HCT116 (cell line): ENCODE measurements around the gene OPN3. TPM values are rescaled to one million over a fixed set of nuclear protein-coding genes. Genes with fewer than 3 reads are reported as not detected.

Experiments
- ATAC-seq: fragments of 200-7000 bp; cut with Tn5 transposase; 2 replicates; pipeline ENCODE4 v1.9.1; 2020; ENCODE audit warnings: mild to moderate bottlenecking, moderate library complexity
- BruUV-seq: library from RNA; stranded (reverse); fragments of 400-500 nt; replicated peaks from 2 replicates; lab custom pipeline; 2021; lab: Mats Ljungman, UMichigan
- CTCF ChIA-PET: fragments of 300-600 bp; sonication (Branson Sonifier 250); formaldehyde crosslinking; loops from one replicate; lab custom pipeline; 2021; ENCODE audit warnings: antibody characterized with exemption; lab: Charles Lee
- POLR2A ChIA-PET: fragments of 300-600, 350-600 bp; sonication (Branson Sonifier 250); formaldehyde crosslinking; loops from one replicate; lab custom pipeline; 2021; ENCODE audit warnings: antibody characterized with exemption; lab: Charles Lee
- RAD21 ChIA-PET, 2 experiments: fragments of 300-600 bp; sonication (Branson Sonifier 250); formaldehyde crosslinking; loops; one replicate each; lab custom pipeline; 2023; ENCODE audit warnings: low total read pairs in 2 of 2; ENCODE audit not compliant: uncharacterized antibody in 2 of 2, unreplicated experiment in 2 of 2, low non-redundant PET in 1 of 2; lab: Charles Lee
- DNase-seq: peaks from one replicate; pipeline ENCODE4 v3.0.0-alpha.2; 2010; ENCODE audit warnings: low read depth, low spot score
- H2AFZ ChIP-seq: fragments of 200-600 bp; shearing (Covaris generic), sonication (generic); 2 replicates; pipeline ENCODE4 v1.6.1; 2017; ENCODE audit warnings: low read depth, mixed run types, mixed read lengths, antibody characterized with exemption, low read length; ENCODE audit not compliant: poor library complexity, severe bottlenecking
- H3K27ac ChIP-seq: 2 replicates; pipeline ENCODE4 v1.5.1; 2012; ENCODE audit warnings: low read depth, low read length
- H3K27me3 ChIP-seq: fragments of 200-600 bp; sonication (generic); 2 replicates; pipeline ENCODE4 v1.6.1; 2016; ENCODE audit warnings: mixed run types, low read length, mixed read lengths; ENCODE audit not compliant: insufficient read depth
- H3K36me3 ChIP-seq, 2 experiments: fragments of 200-500 bp in 1 of 2; fragments of 200-600 bp in 1 of 2; sonication (Bioruptor generic) in 1 of 2; sonication (generic) in 1 of 2; 2 replicates each; pipeline versions ENCODE4 v1.5.1 to v1.6.1; 2014 to 2016; ENCODE audit warnings: low read length in 2 of 2, inconsistent platforms in 1 of 2, mixed read lengths in 1 of 2, mixed run types in 1 of 2; ENCODE audit not compliant: insufficient read depth in 2 of 2, control insufficient read depth in 1 of 2
- H3K4me1 ChIP-seq, 2 experiments: fragments of 200-600 bp in 1 of 2; sonication (generic) in 1 of 2; 2 replicates each; pipeline versions ENCODE4 v1.5.1 to v1.6.1; 2012 to 2017; ENCODE audit warnings: low read length in 2 of 2, inconsistent platforms in 1 of 2, mild to moderate bottlenecking in 1 of 2, mixed read lengths in 1 of 2, mixed run types in 1 of 2, moderate library complexity in 1 of 2; ENCODE audit not compliant: insufficient read depth in 2 of 2, control insufficient read depth in 1 of 2
- H3K4me2 ChIP-seq: fragments of 200-600 bp; sonication (generic); 2 replicates; pipeline ENCODE4 v1.6.1; 2017; ENCODE audit warnings: mixed run types, low read length, mixed read lengths
- H3K4me3 ChIP-seq, 2 experiments: fragments of 200-600 bp in 1 of 2; sonication (generic) in 1 of 2; replicated peaks in 1 of 2; 2 replicates each; pipeline ENCODE4 v1.5.1; 2011 to 2016; ENCODE audit warnings: low read length in 2 of 2, control low read depth in 1 of 2, low read depth in 1 of 2, mild to moderate bottlenecking in 1 of 2, mixed read lengths in 1 of 2, mixed run types in 1 of 2
- H3K79me2 ChIP-seq: fragments of 200-600 bp; sonication (generic); 2 replicates; pipeline ENCODE4 v1.6.1; 2017; ENCODE audit warnings: mild to moderate bottlenecking, mixed run types, low read length, moderate library complexity, mixed read lengths; ENCODE audit not compliant: insufficient read depth
- H3K9ac ChIP-seq: fragments of 200-600 bp; sonication (generic); 2 replicates; pipeline ENCODE4 v1.6.1; 2016; ENCODE audit warnings: low read length, mixed read lengths
- H3K9me2 ChIP-seq: fragments of 200-600 bp; sonication (generic), shearing (Covaris generic); 2 replicates; pipeline ENCODE4 v1.6.1; 2017; ENCODE audit warnings: mixed run types, mild to moderate bottlenecking, moderate library complexity; ENCODE audit not compliant: insufficient read depth
- H3K9me3 ChIP-seq, 2 experiments: fragments of 200-500 bp in 1 of 2; fragments of 200-600 bp in 1 of 2; sonication (Bioruptor generic) in 1 of 2; sonication (generic) in 1 of 2; 2 replicates each; pipeline ENCODE4 v1.6.1; 2014 to 2017; ENCODE audit warnings: low read length in 2 of 2, mixed read lengths in 2 of 2, inconsistent platforms in 1 of 2, low read depth in 1 of 2, mild to moderate bottlenecking in 1 of 2, mixed run types in 1 of 2, moderate library complexity in 1 of 2; ENCODE audit not compliant: control insufficient read depth in 1 of 2, insufficient read depth in 1 of 2
- H4K20me1 ChIP-seq: fragments of 200-600 bp; sonication (generic), shearing (Covaris generic); 2 replicates; pipeline ENCODE4 v1.6.1; 2017; ENCODE audit warnings: mixed run types, mild to moderate bottlenecking, moderate library complexity; ENCODE audit not compliant: insufficient read depth
- CBX3 ChIP-seq: IDR thresholded peaks from 2 replicates; pipeline ENCODE4 v1.6.1; 2012; ENCODE audit warnings: low read depth
- EGR1 ChIP-seq: IDR thresholded peaks from 2 replicates; pipeline ENCODE4 v1.6.1; 2012; ENCODE audit warnings: low read depth
- JUND ChIP-seq: IDR thresholded peaks from 2 replicates; pipeline ENCODE4 v1.6.1; 2012
- POLR2A ChIP-seq: IDR thresholded peaks from 2 replicates; pipeline ENCODE4 v1.7.0; 2011; ENCODE audit warnings: borderline replicate concordance; ENCODE audit not compliant: insufficient read depth, insufficient read length; ENCODE audit errors: extremely low read depth
- POLR2AphosphoS5 ChIP-seq: IDR thresholded peaks from 2 replicates; pipeline ENCODE4 v1.6.1; 2011; ENCODE audit warnings: mild to moderate bottlenecking, low read depth, low read length, moderate library complexity
- RAD21 ChIP-seq: IDR thresholded peaks from 2 replicates; pipeline ENCODE4 v1.6.1; 2012; ENCODE audit warnings: low read depth, mild to moderate bottlenecking
- SIN3A ChIP-seq: IDR thresholded peaks from 2 replicates; pipeline ENCODE4 v1.6.1; 2012; ENCODE audit warnings: low read depth
- SP1 ChIP-seq: IDR thresholded peaks from 2 replicates; pipeline ENCODE4 v1.6.1; 2012; ENCODE audit warnings: low read depth
- TCF7L2 ChIP-seq: IDR thresholded peaks from 2 replicates; pipeline ENCODE4 v1.7.0; 2011; ENCODE audit warnings: borderline replicate concordance, inconsistent platforms; ENCODE audit not compliant: insufficient read depth, insufficient read length; ENCODE audit errors: extremely low read depth
- YY1 ChIP-seq: IDR thresholded peaks from 2 replicates; pipeline ENCODE4 v1.6.1; 2011; ENCODE audit warnings: low read length, low read depth, moderate library complexity, mild to moderate bottlenecking; ENCODE audit not compliant: insufficient replicate concordance; ENCODE audit errors: extremely low read depth
- ZFX ChIP-seq: fragments of 450-650 bp; IDR thresholded peaks from 2 replicates; pipeline ENCODE4 v1.6.1; 2017
- ZNF274 ChIP-seq: fragments of 200-500 bp; sonication (Bioruptor generic); IDR thresholded peaks from 2 replicates; pipeline ENCODE4 v1.6.1; 2014; ENCODE audit warnings: mild to moderate bottlenecking, low read depth, low read length, inconsistent platforms
- intact Hi-C: fragments of 100-400 bp; cut with micrococcal nuclease; formaldehyde crosslinking; loops from 2 replicates; pipeline ENCODE4 v1.10.0; 2022
- total RNA-seq: library from RNA; stranded (reverse); gene quantifications from one replicate; pipeline ENCODE4 v1.2.1, GENCODE V29; 2021; ENCODE audit not compliant: unreplicated experiment
- TF ChIP-seq, protein P1 (sequence below): IDR thresholded peaks from 2 replicates; pipeline ENCODE4 v1.6.1; 2012
- TF ChIP-seq, protein P2 (sequence below): IDR thresholded peaks from 2 replicates; pipeline ENCODE4 v1.6.1; 2012; ENCODE audit warnings: low read depth
- TF ChIP-seq, protein P3 (sequence below): IDR thresholded peaks from 2 replicates; pipeline ENCODE4 v1.6.1; 2011; ENCODE audit warnings: mild to moderate bottlenecking, low read length, moderate library complexity; ENCODE audit not compliant: insufficient replicate concordance; ENCODE audit errors: extremely low read depth

The OPN3 gene
- total RNA-seq, 1 experiment from 2014 or later = 6.1 TPM

DNA sequence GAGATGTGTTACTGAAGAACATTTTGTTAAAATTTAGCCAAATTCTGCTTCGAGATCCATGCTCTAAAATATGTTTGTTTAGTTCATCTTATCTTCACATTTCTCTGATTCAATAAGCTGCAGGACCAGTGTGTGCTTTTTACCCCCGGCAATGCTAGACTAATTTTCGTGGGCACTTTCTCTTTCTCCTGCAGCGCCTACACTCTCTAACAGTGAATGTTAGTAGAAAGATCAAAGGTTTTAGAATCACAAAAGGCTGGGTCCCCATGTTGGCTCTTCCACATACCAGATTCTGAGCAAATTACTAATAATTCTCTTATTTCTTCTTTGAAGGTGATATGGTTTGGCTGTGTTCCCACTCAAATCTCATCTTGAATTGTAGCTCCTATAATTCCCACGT is 8.5 kb downstream of the OPN3 start:
- Histone ChIP-seq H3K27me3 (no peaks in the 10 kb centered on the region), H3K27ac (no peak overlapping the region), H3K79me2 (no peaks in the 10 kb centered on the region), H3K9me2 (no peaks in the 10 kb centered on the region), H3K4me1 (no peaks in the 10 kb centered on the region), H3K9me3 (no peaks in the 10 kb centered on the region), H3K4me2 (no peak overlapping the region), H3K36me3 (peaks cover 7 to 11% of the 10 kb centered on the region in 2 experiments; a peak in 3 of 4 replicates), H4K20me1 (no peaks in the 10 kb centered on the region), H3K9ac (no peak overlapping the region), H3K4me3 (no peak overlapping the region), H2AFZ (no peak overlapping the region)
- ChIA-PET CTCF (no interaction called here), POLR2A (no interaction called here), RAD21 (no interaction called here)
- TF ChIP-seq, protein P1, sequence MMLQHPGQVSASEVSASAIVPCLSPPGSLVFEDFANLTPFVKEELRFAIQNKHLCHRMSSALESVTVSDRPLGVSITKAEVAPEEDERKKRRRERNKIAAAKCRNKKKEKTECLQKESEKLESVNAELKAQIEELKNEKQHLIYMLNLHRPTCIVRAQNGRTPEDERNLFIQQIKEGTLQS = no peak
- TF ChIP-seq ZNF274 (no peak), TCF7L2 (no peak), POLR2AphosphoS5 (no peak)
- DNase-seq = no peak
- BruUV-seq = no TSS peak
- ATAC-seq = no peak
- intact Hi-C loops = no loop called here

DNA sequence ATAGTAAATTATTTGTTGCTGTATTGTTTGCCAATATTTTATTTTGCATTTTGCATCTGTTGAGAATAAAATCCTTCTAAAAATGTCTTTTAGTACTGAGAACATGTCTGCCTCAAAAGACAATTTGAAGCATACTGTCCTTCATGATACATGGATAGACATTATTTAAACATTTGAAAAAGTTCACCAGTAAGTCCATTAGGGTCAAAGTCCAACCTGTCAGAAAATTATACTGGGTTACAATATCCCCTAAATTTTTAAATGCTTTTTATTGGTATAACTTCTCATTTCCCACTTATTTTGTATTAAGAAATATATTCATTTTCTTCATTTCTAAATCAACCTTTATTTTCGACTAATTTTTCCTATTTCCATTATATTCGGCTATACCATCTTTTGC is 9.3 kb downstream of the OPN3 start:
- POLR2A ChIA-PET = no interaction called here
- RAD21 ChIA-PET = no interaction called here
- intact Hi-C loops = no loop called here
- no peaks in the 10 kb centered on the region for H4K20me1 ChIP-seq
- H3K4me3 ChIP-seq = no peak overlapping the region
- H3K9me3 ChIP-seq = no peaks in the 10 kb centered on the region
- peaks cover 7 to 9% of the 10 kb centered on the region in 2 experiments; a peak in 3 of 4 replicates for H3K36me3 ChIP-seq
- no peaks in the 10 kb centered on the region for H3K27me3 ChIP-seq
- BruUV-seq = no TSS peak
- no peak overlapping the region for H3K4me2 ChIP-seq
- H3K79me2 ChIP-seq = no peaks in the 10 kb centered on the region
- no peak overlapping the region for H3K9ac ChIP-seq
- CTCF ChIA-PET = no interaction called here
- H3K4me1 ChIP-seq = no peaks in the 10 kb centered on the region
- ATAC-seq (no peak), DNase-seq (no peak)
- H3K27ac ChIP-seq = no peak overlapping the region
- H3K9me2 ChIP-seq = no peaks in the 10 kb centered on the region
- H2AFZ ChIP-seq = no peak overlapping the region
- TF ChIP-seq RAD21 = no peak
- TF ChIP-seq TCF7L2 = no peak
- TF ChIP-seq CBX3 = no peak
- TF ChIP-seq YY1 = no peak
- no peak for TF ChIP-seq ZFX
- no peak for TF ChIP-seq EGR1
- TF ChIP-seq JUND = no peak
- TF ChIP-seq, protein P2, sequence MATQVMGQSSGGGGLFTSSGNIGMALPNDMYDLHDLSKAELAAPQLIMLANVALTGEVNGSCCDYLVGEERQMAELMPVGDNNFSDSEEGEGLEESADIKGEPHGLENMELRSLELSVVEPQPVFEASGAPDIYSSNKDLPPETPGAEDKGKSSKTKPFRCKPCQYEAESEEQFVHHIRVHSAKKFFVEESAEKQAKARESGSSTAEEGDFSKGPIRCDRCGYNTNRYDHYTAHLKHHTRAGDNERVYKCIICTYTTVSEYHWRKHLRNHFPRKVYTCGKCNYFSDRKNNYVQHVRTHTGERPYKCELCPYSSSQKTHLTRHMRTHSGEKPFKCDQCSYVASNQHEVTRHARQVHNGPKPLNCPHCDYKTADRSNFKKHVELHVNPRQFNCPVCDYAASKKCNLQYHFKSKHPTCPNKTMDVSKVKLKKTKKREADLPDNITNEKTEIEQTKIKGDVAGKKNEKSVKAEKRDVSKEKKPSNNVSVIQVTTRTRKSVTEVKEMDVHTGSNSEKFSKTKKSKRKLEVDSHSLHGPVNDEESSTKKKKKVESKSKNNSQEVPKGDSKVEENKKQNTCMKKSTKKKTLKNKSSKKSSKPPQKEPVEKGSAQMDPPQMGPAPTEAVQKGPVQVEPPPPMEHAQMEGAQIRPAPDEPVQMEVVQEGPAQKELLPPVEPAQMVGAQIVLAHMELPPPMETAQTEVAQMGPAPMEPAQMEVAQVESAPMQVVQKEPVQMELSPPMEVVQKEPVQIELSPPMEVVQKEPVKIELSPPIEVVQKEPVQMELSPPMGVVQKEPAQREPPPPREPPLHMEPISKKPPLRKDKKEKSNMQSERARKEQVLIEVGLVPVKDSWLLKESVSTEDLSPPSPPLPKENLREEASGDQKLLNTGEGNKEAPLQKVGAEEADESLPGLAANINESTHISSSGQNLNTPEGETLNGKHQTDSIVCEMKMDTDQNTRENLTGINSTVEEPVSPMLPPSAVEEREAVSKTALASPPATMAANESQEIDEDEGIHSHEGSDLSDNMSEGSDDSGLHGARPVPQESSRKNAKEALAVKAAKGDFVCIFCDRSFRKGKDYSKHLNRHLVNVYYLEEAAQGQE = no peak
- TF ChIP-seq, protein P3, sequence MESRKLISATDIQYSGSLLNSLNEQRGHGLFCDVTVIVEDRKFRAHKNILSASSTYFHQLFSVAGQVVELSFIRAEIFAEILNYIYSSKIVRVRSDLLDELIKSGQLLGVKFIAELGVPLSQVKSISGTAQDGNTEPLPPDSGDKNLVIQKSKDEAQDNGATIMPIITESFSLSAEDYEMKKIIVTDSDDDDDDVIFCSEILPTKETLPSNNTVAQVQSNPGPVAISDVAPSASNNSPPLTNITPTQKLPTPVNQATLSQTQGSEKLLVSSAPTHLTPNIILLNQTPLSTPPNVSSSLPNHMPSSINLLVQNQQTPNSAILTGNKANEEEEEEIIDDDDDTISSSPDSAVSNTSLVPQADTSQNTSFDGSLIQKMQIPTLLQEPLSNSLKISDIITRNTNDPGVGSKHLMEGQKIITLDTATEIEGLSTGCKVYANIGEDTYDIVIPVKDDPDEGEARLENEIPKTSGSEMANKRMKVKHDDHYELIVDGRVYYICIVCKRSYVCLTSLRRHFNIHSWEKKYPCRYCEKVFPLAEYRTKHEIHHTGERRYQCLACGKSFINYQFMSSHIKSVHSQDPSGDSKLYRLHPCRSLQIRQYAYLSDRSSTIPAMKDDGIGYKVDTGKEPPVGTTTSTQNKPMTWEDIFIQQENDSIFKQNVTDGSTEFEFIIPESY = no peak
- TF ChIP-seq SIN3A = no peak
- no peak for TF ChIP-seq POLR2A
- no peak for TF ChIP-seq POLR2AphosphoS5
- no peak for TF ChIP-seq SP1
